Stimulated activated CD4-positive, alpha-beta T cell treated with anti-CD3 and anti-CD28 coated beads, TNF-alpha, amount 100 ng/mL, for 4 hours (primary cell): ENCODE results near the gene ADAD1.

Experiments
- DNase-seq, 3 experiments: peaks; one replicate each; pipeline ENCODE4 v3.0.0-alpha.2; 2020; ENCODE audit warnings: low read depth in 3 of 3

The ADAD1 gene

GRCh38 chr4:122456231-122457116, 77.7 kb downstream of the ADAD1 start, which contains the start of gene IL2:
Gene IL2 (minus strand): TSS chr4:122456725. CDS start chr4:122456440, 285 bp downstream.
- DNase-seq: no peak

DNA sequence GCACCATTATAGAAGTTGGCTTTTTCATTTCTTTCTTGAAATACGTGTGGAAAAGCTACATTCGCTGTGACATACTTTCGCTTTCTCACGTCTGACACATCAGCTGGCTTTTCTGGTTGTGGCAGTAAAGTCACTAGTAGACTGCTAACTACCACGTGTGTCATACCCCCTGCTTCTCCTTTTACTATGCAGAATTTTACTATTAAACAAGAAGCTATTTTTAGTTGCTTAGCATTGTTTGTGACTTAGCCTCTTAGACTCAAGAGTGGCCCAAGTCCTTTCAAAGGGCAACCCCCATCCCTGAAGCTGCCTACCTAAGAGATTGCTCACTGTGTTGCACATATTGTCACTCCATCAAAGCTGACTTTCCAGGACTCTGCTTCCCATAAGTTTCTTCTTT, 79.8 kb downstream of the ADAD1 start:
- DNase-seq: peak in 1 of 3 experiments; percentile 29

DNA sequence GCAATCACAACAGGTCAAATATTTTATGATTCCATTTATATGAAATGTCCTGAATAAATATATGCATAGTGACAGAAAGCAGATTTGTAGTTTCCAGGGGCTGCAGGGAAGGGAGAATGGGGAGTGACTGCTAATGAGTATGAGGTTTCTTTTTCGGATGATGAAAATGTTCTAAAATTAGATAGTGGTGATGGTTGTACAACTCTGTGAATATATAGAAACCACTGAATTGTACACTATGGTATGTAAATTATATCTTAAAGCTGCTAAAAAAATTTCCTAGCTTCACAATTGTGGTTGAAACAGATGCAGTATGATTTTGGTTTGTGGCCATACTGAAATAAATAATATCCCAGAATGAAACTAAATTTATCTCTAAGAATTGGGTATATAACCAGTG, 90.6 kb downstream of the ADAD1 start:
- no peak for DNase-seq

GRCh38 chr4:122475233-122475632, 96.4 kb downstream of the ADAD1 start:
- no peak for DNase-seq

GRCh38 chr4:122476126-122476525, 97.3 kb downstream of the ADAD1 start:
- no peak for DNase-seq

DNA sequence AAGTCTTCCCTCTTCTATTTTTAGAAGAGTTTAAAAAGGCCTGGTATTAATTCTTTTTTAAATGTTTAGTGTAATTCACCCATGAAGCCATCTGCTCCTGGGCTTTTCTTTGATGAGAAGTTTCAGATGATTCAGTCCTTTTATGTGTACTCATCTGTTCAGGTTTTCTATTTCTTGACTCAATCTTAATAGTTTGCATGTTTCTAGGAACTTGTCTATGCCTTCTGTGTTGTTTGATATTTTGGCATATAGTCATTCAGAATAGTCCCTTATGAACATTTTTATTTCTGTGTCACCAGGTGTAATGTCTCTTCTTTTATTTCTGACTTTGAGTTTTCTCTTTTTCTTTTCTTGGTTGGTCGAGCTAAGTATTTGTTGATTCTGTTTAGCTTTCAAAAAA, 97.9 kb downstream of the ADAD1 start:
- DNase-seq: no peak
